Gastroesophageal sphincter (tissue), 4 donors: ENCODE data around the gene PLEKHG5. TPM values are rescaled to one million over a fixed set of nuclear protein-coding genes. Genes with fewer than 3 reads are reported as not detected.

Experiments used
- ATAC-seq: fragments of 150-250 bp; one replicate; pipeline ENCODE4 v1.9.1; 2016; ENCODE audit warnings: mild to moderate bottlenecking, moderate library complexity
- H3K27ac ChIP-seq, 4 donors: fragments of 200-600 bp; sonication (generic) in 3 of 4; 1 replicate in 3 of 4; 2 replicates in 1 of 4; pipeline ENCODE4 v1.5.1; 2016 to 2019
- H3K27me3 ChIP-seq: fragments of 200-600 bp; sonication (generic); one replicate; pipeline ENCODE4 v1.5.1; 2019
- H3K36me3 ChIP-seq, 2 donors: fragments of 200-600 bp; sonication (generic); one replicate each; pipeline ENCODE4 v1.5.1; 2019; ENCODE audit warnings: control low read depth in 1 of 2
- H3K4me1 ChIP-seq, 3 donors: fragments of 200-600 bp; sonication (generic); 1 replicate in 2 of 3; 2 replicates in 1 of 3; pipeline ENCODE4 v1.5.1; 2016 to 2019; ENCODE audit warnings: control low read depth in 2 of 3
- H3K4me3 ChIP-seq, 2 donors: fragments of 200-600 bp; sonication (generic); one replicate each; pipeline ENCODE4 v1.5.1; 2019; ENCODE audit warnings: mild to moderate bottlenecking in 1 of 2, moderate library complexity in 1 of 2
- H3K9me3 ChIP-seq, 3 donors: fragments of 200-600 bp; sonication (generic); one replicate each; pipeline ENCODE4 v1.5.1; 2017 to 2019; ENCODE audit warnings: control low read depth in 2 of 3
- EP300 ChIP-seq: sonication (generic); formaldehyde crosslinking; IDR thresholded peaks from one replicate; pipeline ENCODE4 v1.6.1; 2017; ENCODE audit warnings: antibody characterized with exemption, mild to moderate bottlenecking
- POLR2A ChIP-seq, 2 donors: fragments of 450-650 bp; IDR thresholded peaks; one replicate each; pipeline ENCODE4 v1.6.1; 2017; ENCODE audit warnings: antibody characterized with exemption in 2 of 2, mild to moderate bottlenecking in 2 of 2, moderate library complexity in 1 of 2
- POLR2AphosphoS5 ChIP-seq: sonication (generic); formaldehyde crosslinking; IDR thresholded peaks from one replicate; pipeline ENCODE4 v1.6.1; 2017; ENCODE audit warnings: antibody characterized with exemption
- WGBS, 2 donors: methylation state at CpG; one replicate each; pipeline ENCODE4 v1.1.5; 2018; ENCODE audit warnings: low coverage in 1 of 2; 5-methylcytosine and 5-hydroxymethylcytosine counted together
- total RNA-seq, 4 donors: library from RNA; depleted of rRNA; stranded (reverse); fragments of >200 nt; gene quantifications; one replicate each; pipeline ENCODE4 v1.1.0, GENCODE V29; 2016
- TF ChIP-seq, protein P1 (sequence below), 4 experiments: fragments of 200-600 bp in 2 of 4; fragments of 450-650 bp in 2 of 4; sonication (generic) in 1 of 4; IDR thresholded peaks; one replicate each; pipeline ENCODE4 v1.5.1; 2017 to 2019; ENCODE audit warnings: antibody characterized with exemption in 4 of 4, mild to moderate bottlenecking in 2 of 4, moderate library complexity in 2 of 4

The PLEKHG5 gene
- total RNA-seq, 4 donors from 2014 or later: 8.6 to 14.0 (median 11.4) TPM

DNA sequence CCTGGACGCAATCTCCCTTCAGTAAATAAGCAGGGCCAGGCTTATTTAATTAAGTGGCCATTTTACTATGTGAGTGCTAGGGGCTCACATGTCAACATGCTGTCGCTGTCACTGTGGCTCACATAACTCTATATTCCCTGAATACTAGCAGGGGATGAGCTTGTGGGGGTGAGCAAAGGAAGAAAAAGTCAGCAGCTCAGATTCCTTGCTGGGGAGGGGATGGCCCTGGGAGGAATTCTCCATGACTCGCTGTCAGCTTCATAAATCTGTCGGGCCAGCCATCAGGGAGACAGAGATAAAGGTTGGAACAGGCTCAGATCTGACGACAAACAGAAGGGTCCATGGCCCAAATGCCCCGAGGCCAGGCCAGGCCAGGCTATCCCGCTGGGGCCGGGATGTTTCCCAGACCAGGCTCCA is 26.0 kb upstream of the PLEKHG5 start:
- 53 to 80% methylated on average over 1 to 6 of the region's 8 CpGs for WGBS, 2 donors

DNA sequence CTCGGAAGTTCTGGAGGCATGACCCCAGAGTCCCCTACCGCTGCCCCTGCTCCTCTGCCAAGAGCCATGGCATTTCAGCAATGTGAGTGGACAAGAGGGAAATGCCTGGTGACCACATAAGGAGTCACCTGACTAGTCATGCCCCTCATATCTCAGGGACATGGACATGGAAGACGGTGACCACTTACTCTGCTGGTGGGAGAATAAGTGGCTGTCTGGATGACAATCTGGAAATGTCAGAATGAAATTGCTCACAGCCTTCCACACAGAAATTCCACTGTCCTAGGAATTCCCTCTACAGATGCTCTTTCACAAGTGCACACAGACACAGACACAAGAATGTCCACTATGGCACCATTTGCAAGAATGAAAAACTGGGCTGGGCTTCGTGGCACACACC is 24.3 kb upstream of the PLEKHG5 start:
- ATAC-seq: no peak
- TF ChIP-seq EP300 (no peak), POLR2AphosphoS5 (no peak), POLR2A (IDR thresholded peaks at IDR 0.05) (no peak)
- TF ChIP-seq, protein P1, sequence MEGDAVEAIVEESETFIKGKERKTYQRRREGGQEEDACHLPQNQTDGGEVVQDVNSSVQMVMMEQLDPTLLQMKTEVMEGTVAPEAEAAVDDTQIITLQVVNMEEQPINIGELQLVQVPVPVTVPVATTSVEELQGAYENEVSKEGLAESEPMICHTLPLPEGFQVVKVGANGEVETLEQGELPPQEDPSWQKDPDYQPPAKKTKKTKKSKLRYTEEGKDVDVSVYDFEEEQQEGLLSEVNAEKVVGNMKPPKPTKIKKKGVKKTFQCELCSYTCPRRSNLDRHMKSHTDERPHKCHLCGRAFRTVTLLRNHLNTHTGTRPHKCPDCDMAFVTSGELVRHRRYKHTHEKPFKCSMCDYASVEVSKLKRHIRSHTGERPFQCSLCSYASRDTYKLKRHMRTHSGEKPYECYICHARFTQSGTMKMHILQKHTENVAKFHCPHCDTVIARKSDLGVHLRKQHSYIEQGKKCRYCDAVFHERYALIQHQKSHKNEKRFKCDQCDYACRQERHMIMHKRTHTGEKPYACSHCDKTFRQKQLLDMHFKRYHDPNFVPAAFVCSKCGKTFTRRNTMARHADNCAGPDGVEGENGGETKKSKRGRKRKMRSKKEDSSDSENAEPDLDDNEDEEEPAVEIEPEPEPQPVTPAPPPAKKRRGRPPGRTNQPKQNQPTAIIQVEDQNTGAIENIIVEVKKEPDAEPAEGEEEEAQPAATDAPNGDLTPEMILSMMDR (IDR thresholded peaks at IDR 0.05): no peak
- H3K9me3 ChIP-seq: no peaks in the 10 kb centered on the region
- whole genome bisulfite sequencing, 2 donors: 85 to 100% methylated on average over 2 to 4 of the region's 4 CpGs
- no peaks in the 10 kb centered on the region for H3K36me3 ChIP-seq
- H3K4me1 ChIP-seq: peaks cover 0 to 15% (median 0%) of the 10 kb centered on the region in 3 donors
- H3K27me3 ChIP-seq: no peaks in the 10 kb centered on the region
- H3K4me3 ChIP-seq: no peak overlapping the region
- H3K27ac ChIP-seq: no peak overlapping the region

More for the DNA sequence above, 26.0 kb upstream of the PLEKHG5 start:
- Histone ChIP-seq H3K4me3 (no peak overlapping the region), H3K36me3 (no peaks in the 10 kb centered on the region), H3K9me3 (no peaks in the 10 kb centered on the region), H3K27me3 (no peaks in the 10 kb centered on the region), H3K4me1 (peaks cover 0 to 15% (median 0%) of the 10 kb centered on the region in 3 donors), H3K27ac (no peak overlapping the region)
- no peak for TF ChIP-seq EP300
- TF ChIP-seq POLR2A (IDR thresholded peaks at IDR 0.05): no peak
- no peak for TF ChIP-seq POLR2AphosphoS5
- TF ChIP-seq, protein P1 (IDR thresholded peaks at IDR 0.05): no peak
- ATAC-seq: no peak

GRCh38 chr1:6513320-6513801 is 21.9 kb upstream of the PLEKHG5 start:
- Histone ChIP-seq H3K27me3 (peaks cover 8% of the 10 kb centered on the region), H3K9me3 (no peaks in the 10 kb centered on the region), H3K27ac (no peak overlapping the region), H3K4me3 (no peak overlapping the region), H3K4me1 (no peaks in the 10 kb centered on the region), H3K36me3 (no peaks in the 10 kb centered on the region)
- ATAC-seq: no peak
- WGBS, 2 donors: no CpG with 5 or more reads among the region's 9 CpGs
- TF ChIP-seq POLR2A (IDR thresholded peaks at IDR 0.05): no peak
- TF ChIP-seq, protein P1 (IDR thresholded peaks at IDR 0.05): no peak
- TF ChIP-seq POLR2AphosphoS5: no peak
- no peak for TF ChIP-seq EP300

GRCh38 chr1:6512908-6513280 is 21.4 kb upstream of the PLEKHG5 start:
- TF ChIP-seq POLR2A (IDR thresholded peaks at IDR 0.05) (no peak), POLR2AphosphoS5 (no peak), EP300 (no peak)
- TF ChIP-seq, protein P1 (IDR thresholded peaks at IDR 0.05): no peak
- Histone ChIP-seq H3K27me3 (peaks cover 12% of the 10 kb centered on the region), H3K9me3 (no peaks in the 10 kb centered on the region), H3K27ac (no peak overlapping the region), H3K36me3 (no peaks in the 10 kb centered on the region), H3K4me3 (no peak overlapping the region), H3K4me1 (no peaks in the 10 kb centered on the region)
- no peak for ATAC-seq
- no CpG with 5 or more reads among the region's 8 CpGs for WGBS, 2 donors

DNA sequence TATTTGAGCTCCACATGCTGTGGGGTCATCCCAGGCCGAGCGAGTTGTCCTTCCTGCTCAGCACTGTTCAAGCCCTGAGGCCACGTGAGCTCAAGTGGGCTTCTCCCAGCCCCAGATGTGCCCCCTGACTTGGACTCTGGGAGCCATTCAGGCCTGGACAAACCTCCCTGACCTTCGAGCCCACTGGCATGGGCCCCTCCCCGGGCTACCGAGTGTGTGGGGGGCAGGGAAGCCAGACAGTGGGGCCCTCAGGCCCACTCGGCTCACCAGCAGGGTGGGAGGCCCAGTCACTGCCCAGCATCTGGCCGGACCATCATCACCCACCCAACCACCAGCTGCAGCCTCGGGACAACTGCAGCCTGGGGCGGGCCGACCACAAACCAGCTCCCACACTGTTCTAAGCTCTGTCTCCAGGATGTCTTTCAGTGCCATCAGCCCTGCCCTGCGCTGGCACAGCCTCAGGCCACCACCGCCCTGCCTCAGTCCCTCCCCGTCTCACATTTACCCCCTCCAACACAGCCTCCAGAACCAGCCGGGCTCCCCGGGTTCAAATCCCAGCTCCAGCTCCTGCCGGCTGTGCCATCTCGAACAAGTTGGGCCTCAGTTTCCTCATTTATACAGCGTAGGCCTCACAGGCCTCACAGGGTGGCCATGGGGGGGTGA is 20.9 kb upstream of the PLEKHG5 start:
- H3K27me3 ChIP-seq: peaks cover 17% of the 10 kb centered on the region
- no peaks in the 10 kb centered on the region for H3K4me1 ChIP-seq
- no peaks in the 10 kb centered on the region for H3K9me3 ChIP-seq
- no peak overlapping the region for H3K27ac ChIP-seq
- no peaks in the 10 kb centered on the region for H3K36me3 ChIP-seq
- TF ChIP-seq POLR2AphosphoS5 (no peak), EP300 (no peak)
- TF ChIP-seq, protein P1 (IDR thresholded peaks at IDR 0.05): no peak
- WGBS, 2 donors: 80% methylated on average over 6 of the region's 19 CpGs; no CpG with 5 or more reads in 1 of the 2 donors
- no peak overlapping the region for H3K4me3 ChIP-seq
- peak; percentile 13 for ATAC-seq
